ENCODE data around the gene VGLL4.

Gene VGLL4

GRCh38 chr3:11523572-11524101 is 120.1 kb downstream of the VGLL4 start:
- no peak overlapping the region for H3K4me2 ChIP-seq (ENCODE audit: low read depth, low read length, poor library complexity, severe bottlenecking)
- H3F3A ChIP-seq (ENCODE audit: low read depth), result no peaks in the 10 kb centered on the region
- no peaks in the 10 kb centered on the region for H4K20me1 ChIP-seq (ENCODE audit: insufficient read depth, low read length, poor library complexity, severe bottlenecking)
- H3K9ac ChIP-seq (ENCODE audit: low read depth, low read length, poor library complexity, severe bottlenecking), result no peak overlapping the region
- H3K27me3 ChIP-seq (ENCODE audit: insufficient read depth, low read length, poor library complexity, severe bottlenecking), result no peaks in the 10 kb centered on the region
- H3K9me2 ChIP-seq (replicated peaks; ENCODE audit: low read depth, low read length), result no peaks in the 10 kb centered on the region
- H3K4me3 ChIP-seq (ENCODE audit: low read length, poor library complexity, severe bottlenecking), result no peak overlapping the region
- H3K9me3 ChIP-seq (ENCODE audit: insufficient read depth, low read depth, low read length), result no peaks in the 10 kb centered on the region
- H3K4me1 ChIP-seq (ENCODE audit: insufficient read depth, low read length, poor library complexity, severe bottlenecking), result no peaks in the 10 kb centered on the region
- H3K36me3 ChIP-seq (ENCODE audit: insufficient read depth, low read length), result no peaks in the 10 kb centered on the region
- H3K79me2 ChIP-seq (ENCODE audit: insufficient read depth, low read length), result no peaks in the 10 kb centered on the region
- no peak overlapping the region for H2AFZ ChIP-seq (ENCODE audit: low read length)
- no peak for TF ChIP-seq EZH2phosphoT487 (IDR thresholded peaks at IDR 0.05; ENCODE audit: borderline replicate concordance)

- TF ChIP-seq CTCF (conservative IDR thresholded peaks at IDR 0.05; ENCODE audit: low read length), result no peak
- no peak for TF ChIP-seq EZH2phosphoT487 (IDR thresholded peaks at IDR 0.05; ENCODE audit: borderline replicate concordance)
- no peaks in the 10 kb centered on the region for H3K36me3 ChIP-seq (ENCODE audit: insufficient read depth, low read length)
- no peak overlapping the region for H3K9ac ChIP-seq (ENCODE audit: low read depth, low read length, poor library complexity, severe bottlenecking)
- H2AFZ ChIP-seq (ENCODE audit: low read length), result no peak overlapping the region
- H3F3A ChIP-seq (ENCODE audit: low read depth), result no peaks in the 10 kb centered on the region
- H3K4me2 ChIP-seq (ENCODE audit: low read depth, low read length, poor library complexity, severe bottlenecking), result no peak overlapping the region
- H4K20me1 ChIP-seq (ENCODE audit: insufficient read depth, low read length, poor library complexity, severe bottlenecking), result no peaks in the 10 kb centered on the region
- no peaks in the 10 kb centered on the region for H3K27me3 ChIP-seq (ENCODE audit: insufficient read depth, low read length, poor library complexity, severe bottlenecking)
- no peak overlapping the region for H3K4me3 ChIP-seq (ENCODE audit: low read length, poor library complexity, severe bottlenecking)
- H3K4me1 ChIP-seq (ENCODE audit: insufficient read depth, low read length, poor library complexity, severe bottlenecking), result no peaks in the 10 kb centered on the region
- H3K9me3 ChIP-seq (ENCODE audit: insufficient read depth, low read depth, low read length), result no peaks in the 10 kb centered on the region
- no peaks in the 10 kb centered on the region for H3K79me2 ChIP-seq (ENCODE audit: insufficient read depth, low read length)
- H3K9me2 ChIP-seq (replicated peaks; ENCODE audit: low read depth, low read length), result no peaks in the 10 kb centered on the region
These were observed 120.7 kb downstream of the VGLL4 start for GRCh38 chr3:11522953-11523571.

- Histone ChIP-seq H3K4me1 (ENCODE audit: insufficient read depth, low read length, poor library complexity, severe bottlenecking) (no peaks in the 10 kb centered on the region), H3K4me3 (ENCODE audit: low read length, poor library complexity, severe bottlenecking) (no peak overlapping the region), H3K79me2 (ENCODE audit: insufficient read depth, low read length) (no peaks in the 10 kb centered on the region), H3K9me2 (replicated peaks; ENCODE audit: low read depth, low read length) (no peaks in the 10 kb centered on the region), H3F3A (ENCODE audit: low read depth) (no peaks in the 10 kb centered on the region), H3K36me3 (ENCODE audit: insufficient read depth, low read length) (no peaks in the 10 kb centered on the region), H2AFZ (ENCODE audit: low read length) (no peak overlapping the region), H3K27me3 (ENCODE audit: insufficient read depth, low read length, poor library complexity, severe bottlenecking) (no peaks in the 10 kb centered on the region), H4K20me1 (ENCODE audit: insufficient read depth, low read length, poor library complexity, severe bottlenecking) (no peaks in the 10 kb centered on the region), H3K4me2 (ENCODE audit: low read depth, low read length, poor library complexity, severe bottlenecking) (no peak overlapping the region), H3K9me3 (ENCODE audit: insufficient read depth, low read depth, low read length) (no peaks in the 10 kb centered on the region), H3K9ac (ENCODE audit: low read depth, low read length, poor library complexity, severe bottlenecking) (no peak overlapping the region)
- TF ChIP-seq CTCF (conservative IDR thresholded peaks at IDR 0.05; ENCODE audit: low read length), result no peak
- no peak for TF ChIP-seq EZH2phosphoT487 (IDR thresholded peaks at IDR 0.05; ENCODE audit: borderline replicate concordance)
These were observed 121.4 kb downstream of the VGLL4 start for GRCh38 chr3:11522398-11522715.

GRCh38 chr3:11521167-11521566 is 122.5 kb downstream of the VGLL4 start:
- Histone ChIP-seq H3K4me3 (ENCODE audit: low read length, poor library complexity, severe bottlenecking) (no peak overlapping the region), H3F3A (ENCODE audit: low read depth) (no peaks in the 10 kb centered on the region), H3K9ac (ENCODE audit: low read depth, low read length, poor library complexity, severe bottlenecking) (no peak overlapping the region), H3K9me2 (replicated peaks; ENCODE audit: low read depth, low read length) (no peaks in the 10 kb centered on the region), H3K4me1 (ENCODE audit: insufficient read depth, low read length, poor library complexity, severe bottlenecking) (no peaks in the 10 kb centered on the region), H3K79me2 (ENCODE audit: insufficient read depth, low read length) (no peaks in the 10 kb centered on the region), H3K9me3 (ENCODE audit: insufficient read depth, low read depth, low read length) (no peaks in the 10 kb centered on the region), H3K36me3 (ENCODE audit: insufficient read depth, low read length) (no peaks in the 10 kb centered on the region), H4K20me1 (ENCODE audit: insufficient read depth, low read length, poor library complexity, severe bottlenecking) (no peaks in the 10 kb centered on the region), H3K27me3 (ENCODE audit: insufficient read depth, low read length, poor library complexity, severe bottlenecking) (no peaks in the 10 kb centered on the region), H2AFZ (ENCODE audit: low read length) (no peak overlapping the region), H3K4me2 (ENCODE audit: low read depth, low read length, poor library complexity, severe bottlenecking) (no peak overlapping the region)
- TF ChIP-seq EZH2phosphoT487 (IDR thresholded peaks at IDR 0.05; ENCODE audit: borderline replicate concordance), result no peak
- TF ChIP-seq CTCF (conservative IDR thresholded peaks at IDR 0.05; ENCODE audit: low read length), result no peak

Measured in Loucy (cell line).